Endothelial cell (in vitro differentiated cells): ENCODE data around the gene HTT. TPM values are rescaled to one million over a fixed set of nuclear protein-coding genes. Genes with fewer than 3 reads are reported as not detected.

Experiments used
- DNase-seq: peaks from one replicate; pipeline ENCODE4 v3.0.0; 2021; ENCODE audit warnings: low spot score
- H3K27ac Mint-ChIP-seq: one replicate; pipeline ENCODE4 v1.8.0; 2021; ENCODE audit warnings: mixed read lengths, inconsistent platforms; ENCODE audit not compliant: unreplicated experiment
- H3K27me3 Mint-ChIP-seq: one replicate; pipeline ENCODE4 v1.8.0; 2021; ENCODE audit warnings: mild to moderate bottlenecking, moderate library complexity, mixed read lengths, inconsistent platforms; ENCODE audit not compliant: unreplicated experiment
- H3K36me3 Mint-ChIP-seq: one replicate; pipeline ENCODE4 v1.8.0; 2021; ENCODE audit warnings: mild to moderate bottlenecking, low read depth, mixed read lengths, inconsistent platforms; ENCODE audit not compliant: unreplicated experiment
- H3K4me1 Mint-ChIP-seq: one replicate; pipeline ENCODE4 v1.8.0; 2021; ENCODE audit warnings: mild to moderate bottlenecking, mixed read lengths, inconsistent platforms; ENCODE audit not compliant: unreplicated experiment
- H3K4me3 Mint-ChIP-seq: one replicate; pipeline ENCODE4 v1.8.0; 2021; ENCODE audit warnings: mild to moderate bottlenecking, mixed read lengths, inconsistent platforms; ENCODE audit not compliant: unreplicated experiment
- H3K9me3 Mint-ChIP-seq: one replicate; pipeline ENCODE4 v1.8.0; 2021; ENCODE audit warnings: mixed read lengths, inconsistent platforms; ENCODE audit not compliant: unreplicated experiment
- total RNA-seq: library from RNA; stranded (reverse); fragmentation: NEBNext Ultra II Directional; extraction: Animal tissue kit (Norgen Biotek cat#: 25700); gene quantifications from one replicate; pipeline ENCODE4 v1.2.1, GENCODE V29; 2021; ENCODE audit not compliant: unreplicated experiment
- TF ChIP-seq, protein P1 (sequence below): fragments of 200-600 bp; sonication (generic); IDR thresholded peaks from one replicate; pipeline ENCODE4 v1.5.0; 2021; ENCODE audit warnings: antibody characterized with exemption; ENCODE audit not compliant: unreplicated experiment

Gene HTT
- total RNA-seq, 1 donor from 2014 or later = 62.4 TPM

DNA sequence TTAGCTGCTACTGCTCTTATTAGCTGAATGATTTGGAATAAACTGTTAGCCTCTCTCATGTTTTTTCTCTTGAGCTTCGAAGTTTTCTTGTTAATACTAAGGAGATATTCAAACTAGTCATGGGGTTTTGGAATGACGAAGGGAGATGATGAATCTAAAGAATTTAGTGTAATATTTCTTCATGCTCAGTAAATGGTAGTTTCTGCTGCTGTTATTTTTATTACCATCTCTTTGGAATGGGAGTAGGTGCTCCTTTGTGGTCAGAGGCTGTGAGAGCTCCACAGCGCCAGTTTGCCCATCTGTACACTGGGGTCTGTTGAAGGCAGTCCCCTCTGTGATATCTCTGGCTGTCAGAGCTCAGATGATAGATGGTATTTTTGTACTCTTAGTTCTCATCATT lies 33.7 kb downstream of the HTT start:
- peaks cover 35% of the 10 kb centered on the region for H3K36me3 Mint-ChIP-seq
- H3K4me1 Mint-ChIP-seq = peaks cover 38% of the 10 kb centered on the region
- TF ChIP-seq, protein P1, sequence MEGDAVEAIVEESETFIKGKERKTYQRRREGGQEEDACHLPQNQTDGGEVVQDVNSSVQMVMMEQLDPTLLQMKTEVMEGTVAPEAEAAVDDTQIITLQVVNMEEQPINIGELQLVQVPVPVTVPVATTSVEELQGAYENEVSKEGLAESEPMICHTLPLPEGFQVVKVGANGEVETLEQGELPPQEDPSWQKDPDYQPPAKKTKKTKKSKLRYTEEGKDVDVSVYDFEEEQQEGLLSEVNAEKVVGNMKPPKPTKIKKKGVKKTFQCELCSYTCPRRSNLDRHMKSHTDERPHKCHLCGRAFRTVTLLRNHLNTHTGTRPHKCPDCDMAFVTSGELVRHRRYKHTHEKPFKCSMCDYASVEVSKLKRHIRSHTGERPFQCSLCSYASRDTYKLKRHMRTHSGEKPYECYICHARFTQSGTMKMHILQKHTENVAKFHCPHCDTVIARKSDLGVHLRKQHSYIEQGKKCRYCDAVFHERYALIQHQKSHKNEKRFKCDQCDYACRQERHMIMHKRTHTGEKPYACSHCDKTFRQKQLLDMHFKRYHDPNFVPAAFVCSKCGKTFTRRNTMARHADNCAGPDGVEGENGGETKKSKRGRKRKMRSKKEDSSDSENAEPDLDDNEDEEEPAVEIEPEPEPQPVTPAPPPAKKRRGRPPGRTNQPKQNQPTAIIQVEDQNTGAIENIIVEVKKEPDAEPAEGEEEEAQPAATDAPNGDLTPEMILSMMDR = no peak
- no peak for DNase-seq
- H3K4me3 Mint-ChIP-seq = no peak overlapping the region
- H3K27me3 Mint-ChIP-seq = peaks cover 5% of the 10 kb centered on the region
- no peak overlapping the region for H3K27ac Mint-ChIP-seq
- H3K9me3 Mint-ChIP-seq = no peaks in the 10 kb centered on the region

DNA sequence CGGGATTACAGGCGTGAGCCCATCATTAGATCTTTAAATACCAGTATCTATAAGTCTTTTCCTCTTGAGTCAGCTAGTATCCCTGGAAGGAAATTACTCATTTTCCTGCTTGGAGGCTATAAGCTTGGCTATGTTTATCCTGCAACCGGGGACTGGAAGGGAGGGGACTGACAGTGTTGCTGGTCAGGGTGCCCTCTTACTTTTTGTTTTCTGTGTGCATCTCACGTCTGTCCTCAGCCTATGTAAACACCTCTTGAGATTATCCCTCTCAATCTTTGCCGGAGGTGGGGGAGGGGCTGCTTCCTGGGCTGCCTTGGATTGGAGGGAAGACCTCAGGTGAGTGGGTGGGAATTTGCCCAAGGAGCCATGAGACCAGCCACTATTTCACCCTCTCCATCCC lies 37.0 kb downstream of the HTT start:
- TF ChIP-seq, protein P1 = no peak
- Mint-ChIP-seq H3K4me1 (peaks cover 37% of the 10 kb centered on the region), H3K9me3 (no peaks in the 10 kb centered on the region), H3K27ac (peak overlapping the region; percentile 77), H3K27me3 (peaks cover 5% of the 10 kb centered on the region), H3K36me3 (peaks cover 49% of the 10 kb centered on the region), H3K4me3 (no peak overlapping the region)
- DNase-seq = peak; percentile 18

DNA sequence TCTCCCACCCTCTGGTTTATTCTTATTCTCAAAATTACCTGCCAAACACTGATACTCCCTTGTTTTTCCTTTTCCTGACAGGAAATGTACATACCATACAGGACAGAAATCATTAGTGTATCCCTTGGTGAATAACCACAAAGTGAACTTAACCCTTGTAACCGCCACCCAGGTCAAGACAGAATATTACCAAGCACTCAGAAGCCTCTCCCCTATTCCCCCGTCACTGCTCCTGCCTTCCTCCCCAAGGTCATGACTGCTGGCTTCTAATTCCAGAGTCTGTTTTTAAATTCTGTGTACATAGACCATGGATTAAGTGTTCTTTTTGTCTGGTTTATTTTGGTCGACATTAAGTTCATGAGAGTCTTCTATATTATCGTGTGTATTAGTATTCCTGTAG lies 37.7 kb downstream of the HTT start:
- DNase-seq = no peak
- Mint-ChIP-seq H3K36me3 (peaks cover 50% of the 10 kb centered on the region), H3K27ac (peak overlapping the region; percentile 57), H3K27me3 (peaks cover 3% of the 10 kb centered on the region), H3K9me3 (no peaks in the 10 kb centered on the region), H3K4me1 (peaks cover 32% of the 10 kb centered on the region), H3K4me3 (peak overlapping the region; percentile 57)
- TF ChIP-seq, protein P1 = no peak

DNA sequence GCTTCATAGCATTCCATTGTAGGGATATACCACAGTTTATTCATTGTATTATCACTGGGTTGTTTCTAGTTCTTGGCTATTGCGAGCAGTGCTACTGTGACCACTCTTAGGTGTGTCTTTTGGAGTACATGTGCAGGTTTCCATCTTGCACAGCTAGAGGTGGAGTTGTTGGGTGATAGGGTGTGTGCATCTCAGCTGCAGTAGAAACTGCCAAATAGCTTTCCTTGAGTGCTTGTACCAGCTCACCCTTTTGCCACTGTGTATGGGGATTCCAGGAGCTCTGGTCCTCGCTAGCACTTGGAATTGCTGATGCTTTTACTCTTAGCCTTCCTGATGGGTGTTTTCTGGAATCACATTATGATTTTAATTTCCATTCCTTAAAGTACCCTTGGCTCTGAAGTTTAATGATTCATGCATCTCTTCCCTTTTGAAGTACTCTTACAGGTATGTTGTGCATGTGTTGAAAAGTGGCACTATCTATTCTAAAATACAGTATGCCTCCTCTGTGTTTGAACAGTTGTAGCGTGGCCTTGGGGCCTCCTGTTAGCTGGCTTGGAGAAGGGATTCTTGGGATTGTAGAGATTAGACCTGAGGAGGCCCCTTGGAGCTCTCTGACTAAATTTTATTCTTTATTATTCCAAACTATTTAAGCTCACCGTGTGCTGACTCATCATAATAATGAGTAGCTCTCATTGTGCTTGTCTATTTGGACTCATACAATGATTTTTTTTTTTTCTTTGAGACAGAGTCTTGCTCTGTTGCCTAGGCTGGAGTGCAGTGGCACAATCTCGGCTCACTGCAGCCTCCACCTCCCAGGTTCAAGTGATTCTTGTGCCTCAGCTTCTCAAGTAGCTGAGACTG lies 38.4 kb downstream of the HTT start:
- TF ChIP-seq, protein P1 = no peak
- no peaks in the 10 kb centered on the region for H3K9me3 Mint-ChIP-seq
- no peak for DNase-seq
- H3K4me3 Mint-ChIP-seq = peak overlapping the region; percentile 57
- H3K27me3 Mint-ChIP-seq = peaks cover 3% of the 10 kb centered on the region
- peaks cover 27% of the 10 kb centered on the region for H3K4me1 Mint-ChIP-seq
- peaks cover 50% of the 10 kb centered on the region for H3K36me3 Mint-ChIP-seq
- H3K27ac Mint-ChIP-seq = no peak overlapping the region

DNA sequence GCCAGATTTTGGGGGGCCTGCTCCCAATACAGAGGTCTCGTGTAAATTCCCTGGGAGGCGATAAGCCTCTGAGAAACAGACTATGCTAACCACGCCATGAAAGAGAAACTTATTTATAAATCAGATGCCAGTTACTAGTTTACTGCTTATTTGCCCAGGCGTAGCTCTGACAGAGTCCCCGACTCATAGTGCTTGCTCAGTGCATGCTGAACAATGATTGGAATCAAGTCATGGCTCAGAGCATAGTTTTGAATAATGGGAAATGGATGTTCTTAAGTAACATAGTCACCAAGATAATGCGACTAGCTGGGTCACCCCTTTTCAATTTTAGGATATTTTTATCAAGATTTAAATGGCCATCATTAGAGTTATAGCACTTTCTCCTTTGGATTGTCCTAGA lies 39.9 kb downstream of the HTT start:
- TF ChIP-seq, protein P1 = no peak
- Mint-ChIP-seq H3K36me3 (peaks cover 50% of the 10 kb centered on the region), H3K9me3 (no peaks in the 10 kb centered on the region), H3K27ac (no peak overlapping the region), H3K27me3 (peaks cover 3% of the 10 kb centered on the region), H3K4me3 (no peak overlapping the region), H3K4me1 (peaks cover 27% of the 10 kb centered on the region)
- DNase-seq = no peak
